ENCODE data around the gene ADORA1. TPM values are rescaled to one million over a fixed set of nuclear protein-coding genes. Genes with fewer than 3 reads are reported as not detected.

ADORA1 gene
- total RNA-seq, 1 donor from 2014 or later: 3.8 TPM

DNA sequence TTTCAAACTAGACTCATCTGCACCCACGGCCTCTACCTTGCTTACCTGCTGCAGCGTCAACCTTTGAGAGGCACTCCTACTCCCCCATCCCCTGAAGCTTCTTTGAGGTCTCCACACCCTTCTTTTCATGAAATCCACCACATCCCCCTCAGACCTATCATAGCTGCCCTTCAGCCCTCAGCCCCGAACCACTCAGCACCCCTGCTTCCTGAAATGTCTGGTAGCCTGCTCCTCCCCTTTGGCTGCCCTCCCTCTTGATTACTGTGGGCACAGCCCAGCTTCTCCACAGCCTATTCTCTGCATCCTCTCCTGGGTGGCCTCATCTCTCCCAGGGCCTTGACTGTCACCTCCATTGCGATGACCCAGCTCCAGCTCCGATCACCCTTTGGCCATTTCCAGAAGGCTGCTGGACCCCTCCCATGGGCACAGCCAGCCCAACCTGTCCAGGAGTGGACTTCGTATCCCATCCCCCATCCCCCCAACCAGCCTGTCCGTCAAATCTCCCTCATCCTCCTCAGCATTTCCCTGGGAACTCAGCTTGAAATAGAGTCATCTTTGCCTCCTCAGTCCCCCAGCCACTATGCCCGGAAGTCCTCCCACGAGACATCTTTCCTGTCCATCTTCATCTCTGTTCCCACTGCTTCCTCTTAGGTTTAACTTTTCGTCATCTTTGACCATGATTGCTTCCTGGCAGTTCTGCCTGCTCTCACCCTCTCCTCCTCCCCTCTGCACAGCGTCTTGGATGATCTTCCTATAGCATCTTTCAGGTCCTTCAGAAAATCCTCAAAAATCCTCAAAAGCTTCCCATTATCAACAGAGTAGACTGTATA, 6.1 kb upstream of the ADORA1 start:
- H3K27me3 Mint-ChIP-seq (ENCODE audit: low read depth): peaks cover 76% of the 10 kb centered on the region
- no peak overlapping the region for H3K4me3 Mint-ChIP-seq
- H3K4me1 Mint-ChIP-seq: peaks cover 35% of the 10 kb centered on the region
- DNase-seq (ENCODE audit: low spot score in 2 of 2, unreplicated experiment in 2 of 2): no peak
- H3K36me3 Mint-ChIP-seq: no peaks in the 10 kb centered on the region
- H3K27ac Mint-ChIP-seq: no peak overlapping the region
- TF ChIP-seq, protein P1, sequence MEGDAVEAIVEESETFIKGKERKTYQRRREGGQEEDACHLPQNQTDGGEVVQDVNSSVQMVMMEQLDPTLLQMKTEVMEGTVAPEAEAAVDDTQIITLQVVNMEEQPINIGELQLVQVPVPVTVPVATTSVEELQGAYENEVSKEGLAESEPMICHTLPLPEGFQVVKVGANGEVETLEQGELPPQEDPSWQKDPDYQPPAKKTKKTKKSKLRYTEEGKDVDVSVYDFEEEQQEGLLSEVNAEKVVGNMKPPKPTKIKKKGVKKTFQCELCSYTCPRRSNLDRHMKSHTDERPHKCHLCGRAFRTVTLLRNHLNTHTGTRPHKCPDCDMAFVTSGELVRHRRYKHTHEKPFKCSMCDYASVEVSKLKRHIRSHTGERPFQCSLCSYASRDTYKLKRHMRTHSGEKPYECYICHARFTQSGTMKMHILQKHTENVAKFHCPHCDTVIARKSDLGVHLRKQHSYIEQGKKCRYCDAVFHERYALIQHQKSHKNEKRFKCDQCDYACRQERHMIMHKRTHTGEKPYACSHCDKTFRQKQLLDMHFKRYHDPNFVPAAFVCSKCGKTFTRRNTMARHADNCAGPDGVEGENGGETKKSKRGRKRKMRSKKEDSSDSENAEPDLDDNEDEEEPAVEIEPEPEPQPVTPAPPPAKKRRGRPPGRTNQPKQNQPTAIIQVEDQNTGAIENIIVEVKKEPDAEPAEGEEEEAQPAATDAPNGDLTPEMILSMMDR (IDR thresholded peaks at IDR 0.05; ENCODE audit: unreplicated experiment): no peak
- no peaks in the 10 kb centered on the region for H3K9me3 Mint-ChIP-seq

DNA sequence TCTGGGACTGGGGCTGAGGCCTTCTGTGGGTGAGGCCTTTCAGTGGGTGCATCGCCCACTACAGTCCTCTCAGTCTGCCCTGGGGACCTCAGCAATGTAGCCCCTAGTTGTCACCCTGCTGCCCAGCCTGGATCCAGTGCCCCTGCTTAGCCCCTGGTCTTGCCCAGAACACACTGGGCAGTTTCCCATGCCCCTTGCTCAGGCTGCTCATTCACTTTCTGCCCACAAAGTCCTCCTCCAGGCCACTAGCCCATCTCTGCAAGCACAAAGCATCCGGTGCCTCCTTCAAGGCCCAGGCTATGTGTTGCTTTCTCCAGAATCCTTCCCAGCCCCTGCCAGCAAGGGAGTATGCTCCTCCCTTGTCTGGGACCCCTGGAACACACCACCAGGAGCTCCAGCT, 5.4 kb upstream of the ADORA1 start:
- no peaks in the 10 kb centered on the region for H3K9me3 Mint-ChIP-seq
- H3K36me3 Mint-ChIP-seq: no peaks in the 10 kb centered on the region
- H3K27me3 Mint-ChIP-seq (ENCODE audit: low read depth): peaks cover 76% of the 10 kb centered on the region
- DNase-seq (ENCODE audit: low spot score in 2 of 2, unreplicated experiment in 2 of 2): no peak
- H3K27ac Mint-ChIP-seq: no peak overlapping the region
- no peak overlapping the region for H3K4me3 Mint-ChIP-seq
- peaks cover 41% of the 10 kb centered on the region for H3K4me1 Mint-ChIP-seq
- TF ChIP-seq, protein P1 (IDR thresholded peaks at IDR 0.05; ENCODE audit: unreplicated experiment): no peak

DNA sequence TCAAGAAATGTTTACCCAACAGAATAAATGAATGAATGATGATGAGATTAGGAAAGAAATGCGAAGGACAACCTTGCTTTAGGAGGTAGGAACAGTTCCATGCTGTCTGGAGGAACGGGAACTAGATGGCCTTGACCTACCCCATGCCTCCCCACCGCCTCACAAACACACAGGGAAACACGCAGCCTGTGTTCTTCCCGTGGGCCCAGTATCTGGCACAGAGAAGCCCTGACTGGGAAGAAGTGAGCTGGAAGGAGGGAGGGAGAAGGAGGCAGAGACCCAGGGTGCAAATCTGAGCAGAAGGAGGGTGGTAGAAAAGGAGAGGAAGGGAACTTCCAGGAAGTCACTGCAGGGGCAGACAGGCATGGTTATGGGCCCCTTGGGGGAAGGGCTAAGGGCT, 3.5 kb upstream of the ADORA1 start:
- no peaks in the 10 kb centered on the region for H3K9me3 Mint-ChIP-seq
- H3K4me3 Mint-ChIP-seq: no peak overlapping the region
- no peak overlapping the region for H3K27ac Mint-ChIP-seq
- H3K36me3 Mint-ChIP-seq: no peaks in the 10 kb centered on the region
- H3K4me1 Mint-ChIP-seq: peaks cover 54% of the 10 kb centered on the region
- TF ChIP-seq, protein P1 (IDR thresholded peaks at IDR 0.05; ENCODE audit: unreplicated experiment): no peak
- peak in 1 of 2 experiments; percentile 29 for DNase-seq (ENCODE audit: low spot score in 2 of 2, unreplicated experiment in 2 of 2)
- peaks cover 71% of the 10 kb centered on the region for H3K27me3 Mint-ChIP-seq (ENCODE audit: low read depth)

DNA sequence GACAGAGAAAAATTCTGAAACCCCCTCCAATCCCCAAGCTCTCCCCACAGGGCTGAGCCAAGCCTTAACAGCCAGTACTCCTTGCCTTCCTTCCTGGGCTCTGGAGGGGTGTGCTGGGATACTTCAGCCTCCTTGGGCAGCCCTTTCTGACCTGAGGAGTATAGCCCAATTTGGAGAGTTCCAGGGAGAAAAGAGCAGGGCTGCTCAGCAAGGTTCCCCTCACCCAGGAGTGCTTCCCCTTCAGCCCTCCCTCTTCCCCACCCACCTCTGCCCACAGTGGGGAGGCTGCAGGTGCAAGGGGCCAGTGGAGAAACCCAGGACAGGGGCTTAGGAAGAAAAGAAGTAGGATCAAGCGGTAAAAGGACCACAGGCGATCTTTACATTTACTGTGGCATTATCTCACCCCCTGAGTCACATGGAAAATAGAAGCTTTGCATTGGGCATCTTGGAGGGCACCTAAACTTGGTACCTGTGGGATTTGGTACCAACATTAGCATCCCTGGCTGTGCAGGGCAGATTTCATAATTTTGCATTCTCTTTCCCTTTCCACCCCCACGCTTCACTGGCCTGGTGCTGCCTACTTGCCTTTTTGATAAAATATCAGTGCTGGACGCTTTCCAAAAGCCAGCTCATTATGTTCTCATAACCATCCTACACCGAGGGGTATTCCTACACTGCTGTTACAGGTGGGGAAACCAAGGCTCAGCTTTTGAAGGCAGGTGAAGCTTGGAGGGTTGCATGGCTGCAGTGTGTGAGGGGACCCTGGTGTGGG, 2.8 kb upstream of the ADORA1 start:
- DNase-seq (ENCODE audit: low spot score in 2 of 2, unreplicated experiment in 2 of 2): no peak
- H3K27ac Mint-ChIP-seq: no peak overlapping the region
- TF ChIP-seq, protein P1 (IDR thresholded peaks at IDR 0.05; ENCODE audit: unreplicated experiment): no peak
- no peaks in the 10 kb centered on the region for H3K9me3 Mint-ChIP-seq
- H3K4me1 Mint-ChIP-seq: peaks cover 54% of the 10 kb centered on the region
- H3K27me3 Mint-ChIP-seq (ENCODE audit: low read depth): peaks cover 68% of the 10 kb centered on the region
- H3K4me3 Mint-ChIP-seq: no peak overlapping the region
- no peaks in the 10 kb centered on the region for H3K36me3 Mint-ChIP-seq

DNA sequence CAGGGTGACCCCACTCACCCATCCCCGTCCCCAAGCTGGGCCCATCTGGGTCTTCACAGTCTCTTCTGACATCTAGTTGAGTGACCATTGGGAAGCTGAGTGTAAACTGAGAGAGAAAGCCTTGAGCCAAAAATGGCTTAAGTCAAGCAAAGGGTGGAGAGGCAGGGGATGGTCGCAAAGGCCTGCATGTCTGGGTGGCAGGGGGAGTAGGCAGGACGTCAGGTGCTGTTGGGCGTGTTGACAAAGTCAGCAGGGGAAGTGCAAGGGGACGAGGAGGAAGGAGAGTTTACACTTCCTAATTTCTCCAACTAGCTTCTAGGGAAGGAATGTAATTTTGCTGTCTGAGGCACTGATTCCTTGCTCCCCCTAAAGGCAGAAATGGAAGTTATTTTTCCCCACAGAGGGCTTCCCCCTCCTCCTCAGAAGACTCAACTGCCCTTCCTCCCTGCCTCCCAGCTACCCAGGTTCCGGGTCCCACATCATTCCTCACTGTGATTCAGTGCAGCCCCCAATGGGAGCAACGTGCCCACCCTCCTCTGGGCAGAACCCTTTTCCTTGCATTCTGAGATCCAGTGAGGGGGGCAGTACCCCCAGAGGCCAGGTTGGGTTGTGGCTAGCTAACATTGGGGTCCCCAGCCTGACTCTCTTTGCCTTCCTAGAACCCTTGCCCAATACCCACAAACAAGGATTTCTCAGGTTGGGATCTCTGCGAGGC, 1.2 kb upstream of the ADORA1 start:
- TF ChIP-seq, protein P1 (IDR thresholded peaks at IDR 0.05; ENCODE audit: unreplicated experiment): peak; percentile 44
- H3K4me3 Mint-ChIP-seq: no peak overlapping the region
- H3K27ac Mint-ChIP-seq: no peak overlapping the region
- peaks cover 48% of the 10 kb centered on the region for H3K4me1 Mint-ChIP-seq
- H3K27me3 Mint-ChIP-seq (ENCODE audit: low read depth): peaks cover 55% of the 10 kb centered on the region
- H3K9me3 Mint-ChIP-seq: no peaks in the 10 kb centered on the region
- peak in 1 of 2 experiments; percentile 36 for DNase-seq (ENCODE audit: low spot score in 2 of 2, unreplicated experiment in 2 of 2)
- no peaks in the 10 kb centered on the region for H3K36me3 Mint-ChIP-seq

Data from mesothelial cell of epicardium (in vitro differentiated cells).